ENCODE results near the gene EMP2.

Gene EMP2

DNA sequence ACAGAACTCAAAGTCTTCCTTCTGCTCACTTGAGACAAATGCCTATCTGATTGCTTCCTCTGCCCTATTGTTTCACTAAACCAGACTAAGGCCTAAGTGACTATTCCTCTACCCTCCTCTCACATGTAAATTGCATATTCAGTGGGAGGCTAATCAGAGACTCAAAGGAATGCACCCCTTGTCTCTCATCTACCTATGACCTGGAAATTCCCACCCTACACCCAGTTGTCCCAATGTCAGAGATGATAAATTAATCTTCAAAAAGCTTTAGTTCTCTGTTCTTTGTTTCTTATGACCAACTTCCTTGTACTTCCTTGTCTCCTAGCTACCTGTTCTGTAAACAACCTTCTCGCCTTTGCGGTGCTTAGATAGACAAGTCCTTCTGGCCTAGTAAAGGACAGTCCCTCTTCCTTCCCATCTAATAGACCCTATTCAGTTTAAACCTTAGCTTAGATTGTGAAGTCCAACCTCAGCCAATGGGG lies 76.0 kb downstream of the EMP2 start:
- H3K4me1 ChIP-seq (ENCODE audit: control insufficient read depth, insufficient read depth, low read length), result peaks cover 14% of the 10 kb centered on the region
- no peaks in the 10 kb centered on the region for H3K36me3 ChIP-seq (ENCODE audit: control insufficient read depth, insufficient read depth, low read length)
- H3K9me3 ChIP-seq (ENCODE audit: control insufficient read depth, low read length), result no peaks in the 10 kb centered on the region
- no peaks in the 10 kb centered on the region for H3K27me3 ChIP-seq (ENCODE audit: control insufficient read depth, insufficient read depth, low read length)
- no peak overlapping the region for H3K9ac ChIP-seq (ENCODE audit: low read length)
- no peak overlapping the region for H3K4me3 ChIP-seq (ENCODE audit: low read length)

DNA sequence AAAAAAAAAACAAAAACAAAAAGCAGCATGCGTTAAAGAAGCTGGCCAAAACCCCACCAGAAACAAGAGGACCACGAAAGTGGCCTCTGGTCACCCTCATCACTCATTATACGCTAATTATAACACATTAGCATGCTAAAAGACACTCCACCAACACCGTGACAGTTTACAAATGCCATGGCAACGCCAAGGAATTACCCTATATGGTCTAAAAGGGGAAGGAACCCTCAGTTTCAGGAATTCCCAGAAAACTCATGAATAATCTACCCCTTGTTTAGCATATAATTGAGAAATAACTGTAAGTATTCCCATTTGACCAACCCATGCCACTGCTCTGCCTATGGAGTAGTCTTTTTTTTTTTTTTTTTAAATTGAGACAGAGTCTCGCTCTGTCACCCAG lies 77.6 kb downstream of the EMP2 start:
- H3K36me3 ChIP-seq (ENCODE audit: control insufficient read depth, insufficient read depth, low read length), result no peaks in the 10 kb centered on the region
- H3K27me3 ChIP-seq (ENCODE audit: control insufficient read depth, insufficient read depth, low read length), result no peaks in the 10 kb centered on the region
- peaks cover 14% of the 10 kb centered on the region for H3K4me1 ChIP-seq (ENCODE audit: control insufficient read depth, insufficient read depth, low read length)
- H3K9me3 ChIP-seq (ENCODE audit: control insufficient read depth, low read length), result no peaks in the 10 kb centered on the region
- H3K9ac ChIP-seq (ENCODE audit: low read length), result no peak overlapping the region
- no peak overlapping the region for H3K4me3 ChIP-seq (ENCODE audit: low read length)

DNA sequence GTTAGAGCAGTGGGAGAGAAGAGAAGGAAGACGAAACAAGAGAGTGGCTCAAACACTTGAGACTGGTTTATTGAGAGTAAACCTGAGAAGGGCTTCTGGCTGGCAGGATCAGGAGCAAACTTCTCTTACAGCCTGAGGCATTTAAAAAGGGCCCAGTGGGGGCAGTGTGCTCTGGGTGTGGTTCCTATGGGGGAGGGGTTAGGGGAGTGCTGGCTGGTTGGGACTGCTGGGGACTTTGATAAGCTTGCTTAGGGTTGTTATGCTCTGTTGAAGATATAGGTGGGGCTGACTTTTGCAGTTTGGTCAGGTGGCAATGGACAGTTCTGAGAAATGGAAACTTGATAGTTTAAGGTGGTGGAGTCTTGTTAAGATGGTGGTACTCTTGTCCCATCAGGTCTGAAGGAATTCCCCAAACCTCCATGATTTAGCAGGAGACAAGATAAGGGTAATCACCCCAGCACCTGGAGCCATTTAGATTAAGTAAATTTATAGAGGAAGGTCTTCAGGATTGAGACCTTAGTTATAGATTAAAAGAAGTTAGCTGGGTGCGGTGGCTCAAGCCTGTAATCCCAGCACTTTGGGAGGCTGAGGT lies 79.3 kb downstream of the EMP2 start:
- Histone ChIP-seq H3K4me1 (ENCODE audit: control insufficient read depth, insufficient read depth, low read length) (peaks cover 14% of the 10 kb centered on the region), H3K27me3 (ENCODE audit: control insufficient read depth, insufficient read depth, low read length) (no peaks in the 10 kb centered on the region), H3K36me3 (ENCODE audit: control insufficient read depth, insufficient read depth, low read length) (no peaks in the 10 kb centered on the region), H3K9ac (ENCODE audit: low read length) (no peak overlapping the region), H3K9me3 (ENCODE audit: control insufficient read depth, low read length) (no peaks in the 10 kb centered on the region), H3K4me3 (ENCODE audit: low read length) (no peak overlapping the region)

DNA sequence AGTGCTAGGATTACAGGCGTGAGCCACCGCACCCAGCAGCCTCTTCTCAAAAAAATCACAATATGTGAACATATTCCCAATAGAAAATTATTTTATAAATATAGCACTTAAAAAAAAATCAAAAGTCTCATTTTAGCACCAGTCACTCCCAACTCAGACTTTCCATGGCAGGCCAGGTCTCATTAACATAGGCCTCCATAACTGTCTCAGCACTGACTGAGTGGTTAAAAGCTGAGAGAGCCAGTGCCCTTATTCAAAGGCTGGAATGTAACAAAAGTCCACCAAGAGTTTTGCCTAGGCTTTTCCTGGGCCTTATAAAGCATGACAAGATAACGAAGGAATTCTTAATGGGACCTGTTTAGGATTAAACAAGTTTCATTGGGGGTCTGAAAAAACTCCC lies 79.8 kb downstream of the EMP2 start:
- no peaks in the 10 kb centered on the region for H3K9me3 ChIP-seq (ENCODE audit: control insufficient read depth, low read length)
- H3K4me1 ChIP-seq (ENCODE audit: control insufficient read depth, insufficient read depth, low read length), result peaks cover 14% of the 10 kb centered on the region
- no peaks in the 10 kb centered on the region for H3K27me3 ChIP-seq (ENCODE audit: control insufficient read depth, insufficient read depth, low read length)
- no peak overlapping the region for H3K4me3 ChIP-seq (ENCODE audit: low read length)
- no peak overlapping the region for H3K9ac ChIP-seq (ENCODE audit: low read length)
- H3K36me3 ChIP-seq (ENCODE audit: control insufficient read depth, insufficient read depth, low read length), result no peaks in the 10 kb centered on the region

DNA sequence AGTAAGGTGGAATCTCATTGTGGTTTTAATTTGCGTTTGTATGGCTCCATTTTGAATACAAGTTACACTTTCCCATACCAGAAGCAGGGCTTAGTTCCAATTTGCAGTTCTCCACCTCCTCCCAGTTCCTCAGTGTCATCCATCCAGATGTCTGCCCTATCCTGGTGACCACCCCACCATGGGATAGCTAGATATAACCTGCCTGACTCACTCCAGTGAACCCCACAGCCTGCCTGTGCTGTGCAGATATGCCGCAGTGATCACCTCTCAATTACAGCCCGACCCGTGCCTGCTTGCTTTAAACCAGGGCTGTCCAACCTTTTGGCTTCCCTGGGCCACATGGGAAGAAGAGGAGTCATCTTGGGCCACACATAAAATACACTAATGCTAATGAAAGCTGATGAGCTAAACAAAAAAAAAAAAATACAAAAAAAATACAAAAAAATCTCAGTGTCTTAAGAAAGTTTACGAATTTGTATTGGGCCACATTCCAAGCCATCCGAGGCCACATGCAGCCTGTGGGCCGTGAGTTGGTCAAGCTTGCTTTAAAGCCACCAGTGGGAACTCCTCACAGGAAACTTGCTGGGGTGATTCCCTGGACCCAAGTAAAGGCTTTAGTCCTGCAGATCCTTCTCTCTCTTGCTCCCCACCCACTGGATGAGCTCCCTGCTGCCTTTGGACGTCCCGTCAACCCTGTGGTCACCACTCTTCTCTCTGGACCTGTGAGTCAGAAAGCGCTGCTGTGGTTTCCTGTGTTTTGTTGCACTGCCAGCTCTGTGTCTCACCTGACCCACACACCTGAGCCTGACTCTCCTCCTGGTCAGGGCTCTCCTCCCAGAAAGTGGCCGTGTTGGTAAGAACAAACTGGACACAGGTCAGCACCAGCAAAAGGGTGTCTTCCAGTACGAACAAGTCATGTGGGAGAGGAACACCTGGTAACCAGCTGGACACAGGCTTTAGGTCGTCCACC lies 83.0 kb downstream of the EMP2 start:
- Histone ChIP-seq H3K27me3 (ENCODE audit: control insufficient read depth, insufficient read depth, low read length) (no peaks in the 10 kb centered on the region), H3K9me3 (ENCODE audit: control insufficient read depth, low read length) (no peaks in the 10 kb centered on the region), H3K4me1 (ENCODE audit: control insufficient read depth, insufficient read depth, low read length) (peaks cover 10% of the 10 kb centered on the region), H3K36me3 (ENCODE audit: control insufficient read depth, insufficient read depth, low read length) (no peaks in the 10 kb centered on the region), H3K4me3 (ENCODE audit: low read length) (no peak overlapping the region), H3K9ac (ENCODE audit: low read length) (no peak overlapping the region)

DNA sequence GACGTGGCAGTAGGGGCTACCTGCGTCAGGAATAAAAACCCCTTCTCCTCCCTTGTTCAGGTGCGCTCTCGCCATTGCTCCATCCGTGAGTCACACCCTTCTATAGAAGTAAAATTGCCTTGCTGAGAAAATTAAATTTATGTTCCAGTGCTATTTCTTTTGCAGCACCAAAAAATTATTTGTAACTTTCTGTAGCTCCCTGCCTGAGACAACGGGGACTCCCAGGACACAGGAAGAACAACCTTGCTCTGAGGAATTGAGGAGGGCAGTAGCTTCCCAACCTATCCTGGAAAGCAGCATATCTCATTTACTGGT lies 85.4 kb downstream of the EMP2 start:
- H3K4me3 ChIP-seq (ENCODE audit: low read length), result no peak overlapping the region
- no peaks in the 10 kb centered on the region for H3K4me1 ChIP-seq (ENCODE audit: control insufficient read depth, insufficient read depth, low read length)
- H3K27me3 ChIP-seq (ENCODE audit: control insufficient read depth, insufficient read depth, low read length), result no peaks in the 10 kb centered on the region
- H3K9me3 ChIP-seq (ENCODE audit: control insufficient read depth, low read length), result no peaks in the 10 kb centered on the region
- no peak overlapping the region for H3K9ac ChIP-seq (ENCODE audit: low read length)
- no peaks in the 10 kb centered on the region for H3K36me3 ChIP-seq (ENCODE audit: control insufficient read depth, insufficient read depth, low read length)

DNA sequence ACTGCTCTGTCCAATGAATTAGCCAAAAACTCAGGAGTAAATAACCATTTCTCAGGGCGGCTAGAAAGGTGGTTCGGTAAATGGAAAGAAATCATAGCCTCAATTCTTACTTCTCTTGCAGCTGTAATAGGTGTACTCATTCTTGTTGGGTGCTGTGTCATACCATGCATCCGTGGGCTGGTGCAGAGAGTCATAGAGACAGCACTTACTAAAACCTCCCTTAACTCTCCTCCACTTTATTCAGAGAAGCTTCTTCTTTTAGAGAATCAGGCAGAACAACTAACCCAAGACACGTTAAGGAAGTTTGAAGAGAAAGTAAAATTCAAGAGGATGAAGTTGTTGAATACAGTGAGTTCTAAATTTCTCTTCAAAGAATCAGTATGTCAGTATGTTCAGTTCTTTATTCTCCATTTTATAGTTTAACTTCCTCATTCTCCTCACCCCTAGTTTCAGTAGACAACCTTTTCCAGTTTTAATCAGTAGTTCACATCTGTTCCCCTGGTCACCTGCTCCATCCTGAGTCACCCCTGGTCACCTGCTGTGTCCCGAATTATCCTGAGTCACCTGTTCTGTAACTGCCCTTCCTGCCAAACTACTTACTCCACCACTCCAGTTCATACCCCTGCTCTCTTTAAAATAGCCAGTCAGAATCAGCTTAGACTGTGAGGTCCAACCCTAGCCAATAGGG lies 85.9 kb downstream of the EMP2 start:
- Histone ChIP-seq H3K36me3 (ENCODE audit: control insufficient read depth, insufficient read depth, low read length) (no peaks in the 10 kb centered on the region), H3K9me3 (ENCODE audit: control insufficient read depth, low read length) (no peaks in the 10 kb centered on the region), H3K4me1 (ENCODE audit: control insufficient read depth, insufficient read depth, low read length) (no peaks in the 10 kb centered on the region), H3K27me3 (ENCODE audit: control insufficient read depth, insufficient read depth, low read length) (no peaks in the 10 kb centered on the region), H3K4me3 (ENCODE audit: low read length) (no peak overlapping the region), H3K9ac (ENCODE audit: low read length) (no peak overlapping the region)

DNA sequence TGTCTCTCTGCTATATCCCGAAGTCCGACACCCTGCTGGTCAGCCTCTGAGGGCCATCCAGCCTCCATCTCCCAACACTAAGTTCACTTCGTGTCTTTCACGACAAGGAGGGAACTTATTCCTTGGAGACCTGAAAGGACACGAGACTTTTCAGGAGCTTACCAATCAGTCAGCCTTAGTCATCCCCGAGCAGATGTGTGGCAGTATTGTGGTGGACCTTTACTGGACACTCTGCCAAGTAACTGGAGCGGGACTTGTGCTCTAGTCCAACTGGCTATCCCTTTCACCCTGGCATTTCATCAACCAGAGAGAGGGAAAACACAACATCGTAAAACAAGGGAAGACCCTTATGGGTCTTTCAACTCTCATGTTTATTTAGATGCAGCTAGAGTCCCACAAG lies 87.1 kb downstream of the EMP2 start:
- Histone ChIP-seq H3K27me3 (ENCODE audit: control insufficient read depth, insufficient read depth, low read length) (no peaks in the 10 kb centered on the region), H3K4me1 (ENCODE audit: control insufficient read depth, insufficient read depth, low read length) (no peaks in the 10 kb centered on the region), H3K4me3 (ENCODE audit: low read length) (no peak overlapping the region), H3K9me3 (ENCODE audit: control insufficient read depth, low read length) (no peaks in the 10 kb centered on the region), H3K36me3 (ENCODE audit: control insufficient read depth, insufficient read depth, low read length) (no peaks in the 10 kb centered on the region), H3K9ac (ENCODE audit: low read length) (no peak overlapping the region)

DNA sequence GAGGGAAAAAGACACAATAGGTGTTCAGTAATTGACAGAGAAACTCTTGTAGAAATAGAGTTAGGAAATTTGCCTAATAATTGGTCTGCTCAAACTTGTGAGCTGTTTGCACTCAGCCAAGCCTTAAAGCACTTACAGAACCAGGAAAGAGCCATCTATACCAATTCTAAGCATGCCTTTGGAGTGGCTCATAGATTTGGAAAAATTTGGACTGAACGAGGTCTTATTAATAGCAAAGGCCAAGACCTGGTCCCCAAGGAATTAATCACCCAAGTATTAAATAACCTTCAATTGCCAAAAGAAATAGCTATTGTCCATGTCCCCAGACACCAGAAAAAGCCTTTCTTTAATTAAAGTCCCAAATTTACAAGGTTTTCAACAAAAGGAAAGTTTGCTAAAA lies 90.3 kb downstream of the EMP2 start:
- H3K4me3 ChIP-seq (ENCODE audit: low read length), result no peak overlapping the region
- no peaks in the 10 kb centered on the region for H3K36me3 ChIP-seq (ENCODE audit: control insufficient read depth, insufficient read depth, low read length)
- H3K4me1 ChIP-seq (ENCODE audit: control insufficient read depth, insufficient read depth, low read length), result no peaks in the 10 kb centered on the region
- no peaks in the 10 kb centered on the region for H3K27me3 ChIP-seq (ENCODE audit: control insufficient read depth, insufficient read depth, low read length)
- peaks cover 5% of the 10 kb centered on the region for H3K9me3 ChIP-seq (ENCODE audit: control insufficient read depth, low read length)
- no peak overlapping the region for H3K9ac ChIP-seq (ENCODE audit: low read length)

DNA sequence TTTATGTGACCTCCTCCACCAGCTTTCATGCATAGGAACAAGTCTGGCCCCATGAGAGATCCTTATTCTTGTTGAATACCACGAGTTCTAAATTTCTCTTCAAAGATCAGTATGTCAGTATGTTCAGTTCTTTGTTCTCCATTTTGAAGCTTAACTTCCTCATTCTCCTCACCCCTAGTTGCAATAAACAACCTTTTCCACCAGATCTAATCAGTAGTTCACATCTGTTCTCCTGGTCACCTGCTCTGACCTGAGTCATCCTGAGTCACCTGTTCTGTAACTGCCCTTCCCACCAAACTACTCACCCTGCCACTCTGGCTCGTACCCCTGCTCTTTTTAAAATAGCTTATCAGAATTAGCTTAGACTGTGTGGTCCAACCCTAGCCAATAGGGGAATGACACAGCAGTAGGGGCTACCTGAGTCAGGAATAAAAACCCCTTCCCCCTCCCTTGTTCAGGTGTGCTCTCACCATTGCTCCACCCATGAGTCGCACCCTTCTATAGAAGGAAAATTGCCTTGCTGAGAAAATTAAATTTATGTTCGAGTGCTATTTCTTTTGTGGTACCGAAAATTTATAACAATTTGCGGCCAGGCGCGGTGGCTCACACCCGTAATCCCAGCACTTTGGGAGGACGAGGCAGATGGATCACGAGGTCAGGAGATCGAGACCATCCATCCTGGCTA lies 94.6 kb downstream of the EMP2 start:
- Histone ChIP-seq H3K27me3 (ENCODE audit: control insufficient read depth, insufficient read depth, low read length) (no peaks in the 10 kb centered on the region), H3K4me3 (ENCODE audit: low read length) (no peak overlapping the region), H3K9me3 (ENCODE audit: control insufficient read depth, low read length) (peaks cover 5% of the 10 kb centered on the region), H3K4me1 (ENCODE audit: control insufficient read depth, insufficient read depth, low read length) (no peaks in the 10 kb centered on the region), H3K9ac (ENCODE audit: low read length) (no peak overlapping the region), H3K36me3 (ENCODE audit: control insufficient read depth, insufficient read depth, low read length) (no peaks in the 10 kb centered on the region)

DNA sequence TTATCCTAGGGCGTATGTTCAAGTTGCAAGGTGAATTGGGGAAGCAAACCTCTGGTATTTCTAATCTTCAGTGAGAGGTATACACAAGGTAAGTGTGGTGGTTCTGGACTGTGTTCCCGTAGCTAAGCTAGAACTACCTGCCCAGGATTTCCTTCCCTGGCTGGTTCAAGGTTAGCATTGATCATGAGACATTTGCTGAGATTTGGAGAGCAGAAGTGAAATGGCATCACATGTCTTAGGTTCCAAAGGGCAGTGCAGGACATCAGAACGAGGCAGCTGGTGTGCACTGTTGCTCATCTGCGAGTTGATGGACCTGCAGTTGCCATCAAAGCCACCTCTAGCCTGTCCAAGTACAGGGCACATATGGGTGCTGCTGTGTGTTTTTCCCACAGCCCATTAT lies 95.2 kb downstream of the EMP2 start:
- H3K9ac ChIP-seq (ENCODE audit: low read length), result no peak overlapping the region
- H3K36me3 ChIP-seq (ENCODE audit: control insufficient read depth, insufficient read depth, low read length), result no peaks in the 10 kb centered on the region
- no peak overlapping the region for H3K4me3 ChIP-seq (ENCODE audit: low read length)
- peaks cover 5% of the 10 kb centered on the region for H3K9me3 ChIP-seq (ENCODE audit: control insufficient read depth, low read length)
- H3K27me3 ChIP-seq (ENCODE audit: control insufficient read depth, insufficient read depth, low read length), result no peaks in the 10 kb centered on the region
- no peaks in the 10 kb centered on the region for H3K4me1 ChIP-seq (ENCODE audit: control insufficient read depth, insufficient read depth, low read length)

DNA sequence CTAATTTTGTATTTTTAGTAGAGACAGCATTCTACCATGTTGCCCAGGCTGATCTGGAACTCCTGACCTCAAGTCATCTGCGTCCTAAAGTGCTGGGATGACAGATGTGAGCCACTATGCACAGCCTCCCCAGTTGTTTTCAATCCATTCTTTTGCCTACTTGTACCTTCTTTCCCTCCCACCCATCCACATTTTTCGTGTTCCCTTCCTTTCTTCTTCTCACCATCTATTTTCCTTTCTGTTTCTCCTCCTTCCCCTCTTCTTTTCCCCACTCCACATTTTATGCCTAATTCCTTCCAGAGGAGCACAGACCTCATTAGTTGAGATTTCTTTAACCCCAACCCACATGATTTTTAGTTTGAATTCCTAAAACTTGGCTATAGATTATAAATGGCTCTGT lies 100.2 kb downstream of the EMP2 start:
- H3K4me3 ChIP-seq (ENCODE audit: low read length), result no peak overlapping the region

More for the DNA sequence above, 100.2 kb downstream of the EMP2 start:
- Histone ChIP-seq H3K27me3 (ENCODE audit: control insufficient read depth, insufficient read depth, low read length) (no peaks in the 10 kb centered on the region), H3K9me3 (ENCODE audit: control insufficient read depth, low read length) (no peaks in the 10 kb centered on the region), H3K4me1 (ENCODE audit: control insufficient read depth, insufficient read depth, low read length) (no peaks in the 10 kb centered on the region), H3K36me3 (ENCODE audit: control insufficient read depth, insufficient read depth, low read length) (no peaks in the 10 kb centered on the region), H3K9ac (ENCODE audit: low read length) (no peak overlapping the region)
